NCI-H2081 (cell line): Measurements from ENCODE around the gene ANKRD11.
"Not testable (repeated sequence)": the region's sequence is repeated elsewhere in the genome, so short reads cannot be mapped to it uniquely, and the experiment has no call there.

Source experiments
- DNase-seq, 2 experiments: peaks; one replicate each; lab custom pipeline; 2025; lab: John Stamatoyannopoulos, UW

Gene ANKRD11

DNA sequence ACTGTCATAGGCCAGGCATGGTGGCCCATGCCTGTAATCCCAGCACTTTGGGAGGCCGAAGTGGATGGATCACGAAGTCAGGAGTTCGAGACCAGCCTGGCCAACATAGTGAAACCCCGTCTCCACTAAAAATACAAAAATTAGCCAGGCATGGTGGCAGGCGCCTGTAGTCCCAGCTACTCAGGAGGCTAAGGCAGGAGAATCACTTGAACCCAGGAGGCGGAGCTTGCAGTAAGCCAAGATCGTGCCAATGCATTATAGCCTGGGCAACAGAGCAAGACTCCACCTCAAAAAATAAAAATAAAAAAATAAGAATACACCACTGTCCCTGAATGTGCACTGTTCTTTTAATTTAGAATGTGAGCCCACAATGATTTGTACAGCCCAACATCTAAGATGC is 61.8 kb downstream of the ANKRD11 start:
- DNase-seq, result not testable (repeated sequence)

DNA sequence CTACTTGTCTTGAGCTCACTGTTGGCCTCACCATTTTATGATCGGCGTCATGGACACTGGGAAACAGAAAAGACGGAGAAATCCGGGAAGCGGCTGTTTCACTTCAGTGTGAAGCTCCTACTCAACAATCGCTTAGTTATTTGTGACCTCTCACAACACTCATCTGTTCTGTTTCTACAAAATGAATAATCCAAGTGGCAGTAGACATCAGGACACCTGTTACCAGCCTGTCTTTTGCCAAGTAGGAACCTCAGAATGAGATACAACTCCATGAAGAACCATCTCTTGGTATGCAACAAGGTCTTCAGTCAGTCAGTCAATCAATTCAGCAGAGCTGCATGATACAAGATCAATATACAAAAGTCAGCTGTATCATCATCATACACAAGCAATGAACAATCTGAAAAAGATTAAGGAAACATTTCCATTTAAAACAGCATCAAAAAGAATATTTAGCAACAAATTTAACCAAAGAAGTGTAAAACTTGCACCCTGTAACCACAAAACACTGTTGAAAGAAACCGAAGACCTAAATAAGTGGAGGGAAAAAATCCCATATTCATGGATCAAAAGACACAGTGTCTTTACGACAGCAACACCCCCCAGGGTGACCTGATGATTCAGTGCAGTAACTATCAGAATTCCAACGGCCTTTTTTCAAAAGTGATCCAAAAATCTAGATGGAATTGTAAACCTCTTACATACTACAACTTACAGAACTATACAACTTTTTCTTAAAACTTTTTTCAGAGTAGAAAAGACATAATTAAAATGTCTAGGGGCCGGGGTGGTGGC is 63.4 kb downstream of the ANKRD11 start:
- DNase-seq, result no peak

DNA sequence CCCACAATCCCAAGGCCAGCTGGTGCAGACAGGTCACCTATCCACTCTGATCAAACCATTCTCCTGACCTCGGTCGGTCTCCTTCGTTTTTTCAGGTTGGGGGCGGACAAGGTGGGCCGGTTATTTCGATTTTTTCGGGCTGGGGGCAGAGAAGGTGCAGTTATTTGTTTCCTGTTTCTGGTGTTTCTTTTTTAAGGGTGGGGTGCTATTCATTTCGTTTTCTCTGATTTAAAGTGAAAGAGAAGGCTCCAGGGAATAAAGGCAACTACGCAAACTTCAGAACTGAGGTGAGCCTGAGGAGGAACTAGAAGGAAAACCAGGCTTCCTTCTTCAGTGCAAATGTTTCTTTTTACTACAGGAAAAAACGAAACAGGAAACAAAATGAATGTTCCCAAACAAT is 64.8 kb downstream of the ANKRD11 start:
- DNase-seq, result no peak

DNA sequence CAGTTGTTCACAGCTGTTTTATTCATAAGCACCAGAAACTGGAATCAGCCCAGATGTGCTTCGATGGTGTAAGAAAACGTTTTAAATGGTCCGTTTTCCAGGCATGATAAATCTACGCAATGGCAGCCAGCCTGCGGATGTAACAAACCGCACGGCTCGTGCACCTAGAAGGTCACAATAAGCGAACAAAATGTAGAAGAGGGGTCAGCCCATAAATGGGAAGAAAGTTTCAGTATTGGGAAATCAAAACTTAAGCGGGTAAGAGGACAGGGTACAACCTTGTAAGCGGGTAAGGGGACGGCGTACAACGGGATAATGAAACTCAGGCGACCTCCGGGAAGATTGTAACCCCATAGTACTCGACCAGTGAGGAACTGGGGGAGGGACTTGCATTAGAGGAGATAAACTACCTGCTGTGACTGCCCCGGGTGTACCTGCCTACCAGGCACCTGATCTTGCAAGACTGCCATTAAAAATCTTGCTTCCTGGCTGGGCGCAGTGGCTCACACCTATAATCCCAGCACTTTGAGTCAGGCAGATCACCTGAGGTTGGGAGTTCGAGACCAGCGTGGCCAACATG is 66.6 kb downstream of the ANKRD11 start:
- DNase-seq, result no peak

DNA sequence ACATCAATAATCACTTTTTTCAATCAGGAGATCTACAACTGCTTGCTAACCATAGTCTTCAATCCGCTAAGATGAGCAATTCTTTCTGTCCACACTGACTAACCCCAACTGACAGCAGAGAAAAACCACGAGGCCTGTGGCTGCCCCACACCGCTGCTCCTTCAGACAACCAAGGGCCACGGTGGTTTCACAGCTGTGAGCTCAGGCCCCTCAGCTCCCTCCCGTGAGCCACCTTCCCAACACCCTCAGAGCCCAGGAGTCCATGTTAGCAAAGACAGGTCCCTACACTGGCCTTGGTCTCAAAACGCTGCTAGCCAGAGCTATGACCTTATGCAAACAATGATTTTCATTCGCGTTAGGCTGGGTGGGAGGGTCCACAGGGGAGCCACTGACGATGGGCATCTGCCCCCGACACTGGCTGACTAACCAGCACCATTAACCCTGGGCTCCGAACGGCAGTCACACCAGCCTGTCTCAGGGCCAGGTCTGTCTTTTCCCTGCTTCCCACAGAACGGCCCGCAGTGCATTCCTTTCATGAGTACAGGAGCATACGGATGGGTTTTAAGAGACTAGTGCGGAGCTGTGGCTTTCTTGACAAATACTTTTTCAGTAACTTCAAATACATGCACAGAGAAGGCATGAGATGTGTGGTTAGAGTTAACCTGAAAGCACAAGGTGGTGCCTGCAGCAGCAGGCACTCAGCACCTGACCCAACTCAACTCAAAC is 67.3 kb downstream of the ANKRD11 start:
- no peak for DNase-seq

DNA sequence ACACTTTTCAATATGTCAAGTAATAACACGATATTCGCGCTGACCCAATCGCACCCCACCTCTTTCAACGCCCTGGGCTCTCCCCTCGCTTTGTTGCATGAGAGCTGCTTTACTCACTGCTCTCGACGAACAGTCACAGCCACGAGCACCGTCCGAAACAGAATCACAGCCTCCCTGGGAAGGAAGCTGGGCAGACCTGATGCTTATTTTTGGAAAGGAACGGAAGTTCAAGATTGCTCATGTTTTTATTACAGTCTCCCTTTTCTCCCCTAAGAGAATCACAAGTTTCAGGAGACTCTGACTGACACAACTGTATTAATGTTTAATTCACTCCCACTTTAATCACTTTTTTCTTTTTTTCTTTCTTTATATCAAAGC is 67.8 kb downstream of the ANKRD11 start:
- no peak for DNase-seq

DNA sequence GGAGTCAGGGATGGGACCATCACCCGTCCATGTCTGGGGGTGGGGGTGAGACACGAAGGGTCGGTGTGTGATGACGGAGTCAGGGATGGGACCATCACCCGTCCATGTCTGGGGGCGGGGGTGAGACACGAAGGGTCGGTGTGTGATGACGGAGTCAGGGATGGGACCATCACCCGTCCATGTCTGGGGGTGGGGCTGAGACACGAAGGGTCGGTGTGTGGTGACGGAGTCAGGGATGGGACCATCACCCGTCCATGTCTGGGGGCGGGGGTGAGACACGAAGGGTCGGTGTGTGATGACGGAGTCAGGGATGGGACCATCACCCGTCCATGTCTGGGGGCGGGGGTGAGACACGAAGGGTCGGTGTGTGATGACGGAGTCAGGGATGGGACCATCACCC is 69.1 kb downstream of the ANKRD11 start:
- not testable (repeated sequence) for DNase-seq

DNA sequence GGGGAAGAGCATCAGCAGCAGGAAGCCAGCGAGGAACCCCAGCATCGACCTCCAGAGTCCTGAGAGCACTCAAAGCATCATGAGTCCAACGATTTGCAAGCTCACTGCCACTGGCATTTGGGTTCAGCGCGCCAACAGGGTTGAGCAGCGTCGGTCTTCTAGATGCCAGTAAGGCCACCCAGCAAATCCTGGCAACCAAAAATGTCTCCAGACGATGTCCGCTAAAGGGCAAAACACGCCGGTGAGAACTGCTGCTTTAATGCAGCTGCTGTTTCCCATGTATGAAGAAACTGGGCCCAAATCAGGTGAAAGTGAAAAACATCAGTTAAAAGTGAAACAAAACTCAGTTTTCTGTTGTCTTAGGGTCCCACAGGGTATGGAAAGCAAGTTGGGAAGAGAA is 70.2 kb downstream of the ANKRD11 start:
- no peak for DNase-seq

DNA sequence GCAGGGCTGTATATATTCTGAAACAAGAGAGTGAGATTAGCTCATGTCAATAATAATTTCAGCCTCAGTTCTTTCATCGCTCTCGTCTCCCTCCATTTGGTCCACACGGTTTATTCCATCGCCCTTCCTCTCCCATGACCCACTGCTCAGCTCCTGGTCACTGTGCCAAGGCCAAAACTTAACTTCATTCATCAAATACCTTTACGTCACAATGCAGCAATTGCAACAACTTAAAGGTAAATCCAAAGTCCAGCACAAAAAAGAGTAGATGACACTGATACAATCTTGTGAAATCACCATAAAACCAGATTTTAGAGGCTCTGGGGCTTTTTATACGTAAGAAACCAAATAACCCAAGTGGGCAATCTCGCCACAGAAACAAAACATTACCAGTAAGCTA is 72.0 kb downstream of the ANKRD11 start:
- no peak for DNase-seq

DNA sequence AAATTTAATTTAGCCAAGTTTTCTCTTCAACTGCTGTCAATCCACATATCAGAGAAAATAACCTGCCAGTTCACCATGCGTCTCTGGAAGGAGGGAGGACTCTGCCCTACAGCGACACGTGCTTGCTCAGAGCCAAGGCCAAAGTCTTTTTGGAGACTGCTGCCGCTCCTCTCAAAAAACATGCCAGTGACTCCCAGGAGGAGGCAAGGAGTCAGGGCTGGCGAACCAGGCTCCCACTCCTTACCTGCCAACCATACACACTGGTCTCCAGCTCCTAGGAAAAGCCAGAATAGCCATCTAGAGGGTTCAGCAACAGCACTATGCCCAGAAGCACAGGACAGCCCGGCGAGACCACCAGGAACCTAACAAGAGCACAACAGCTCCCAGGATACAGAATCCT is 73.0 kb downstream of the ANKRD11 start:
- no peak for DNase-seq

DNA sequence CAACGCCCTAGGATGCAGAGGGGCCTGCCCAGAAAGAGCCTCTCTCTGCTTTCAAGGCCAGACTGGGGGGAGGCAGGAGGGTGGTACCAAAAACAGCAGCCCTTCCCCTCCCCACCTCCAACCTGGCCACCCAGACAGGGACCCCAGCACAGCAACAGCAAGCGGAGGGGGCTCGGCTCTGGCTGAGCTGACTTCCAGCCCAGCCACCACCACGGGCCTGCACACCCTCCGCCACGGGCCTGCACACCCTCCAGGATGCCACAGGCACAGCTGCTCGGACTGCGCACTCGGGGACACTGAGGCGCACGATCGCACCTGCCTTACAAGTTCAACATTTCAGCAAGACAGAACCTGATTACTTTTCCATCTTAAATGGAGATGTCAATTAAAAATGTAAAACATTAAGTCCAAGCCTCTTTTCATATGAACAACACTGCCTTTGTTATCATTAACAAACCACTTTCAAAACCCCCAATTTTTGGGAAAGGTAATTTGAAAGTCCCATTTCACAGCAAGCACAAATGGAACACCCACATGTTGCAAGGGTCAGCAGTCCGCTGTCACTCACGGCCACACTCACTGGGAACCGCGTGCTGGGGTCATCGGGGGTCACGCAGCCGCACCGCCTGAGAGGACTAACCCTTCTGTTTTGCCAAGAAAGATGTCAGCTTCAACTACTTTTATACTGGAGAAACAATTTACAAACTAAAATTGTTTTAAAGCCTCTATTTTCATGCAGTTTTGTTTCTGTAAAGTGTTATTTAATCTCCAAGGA is 76.4 kb downstream of the ANKRD11 start:
- DNase-seq, result no peak

DNA sequence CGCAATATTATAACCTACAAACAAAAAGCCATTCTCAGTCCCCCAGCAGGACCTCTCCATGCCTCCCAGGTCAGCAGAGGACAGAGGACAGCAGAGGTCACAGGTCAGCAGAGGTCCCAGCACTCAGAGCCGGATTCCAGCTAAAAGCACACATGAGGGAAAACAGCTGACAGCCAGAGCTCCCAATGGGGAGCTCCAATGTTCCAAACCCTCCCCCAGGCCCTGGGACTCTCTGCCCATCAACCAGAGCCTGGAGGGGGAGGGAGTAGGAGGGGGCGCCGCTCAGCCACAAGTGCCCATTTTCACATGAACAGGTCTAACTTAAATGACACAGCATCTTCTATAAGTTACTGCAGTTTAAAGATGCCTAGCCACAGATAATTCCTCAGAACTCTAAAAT is 77.5 kb downstream of the ANKRD11 start:
- DNase-seq, result no peak

DNA sequence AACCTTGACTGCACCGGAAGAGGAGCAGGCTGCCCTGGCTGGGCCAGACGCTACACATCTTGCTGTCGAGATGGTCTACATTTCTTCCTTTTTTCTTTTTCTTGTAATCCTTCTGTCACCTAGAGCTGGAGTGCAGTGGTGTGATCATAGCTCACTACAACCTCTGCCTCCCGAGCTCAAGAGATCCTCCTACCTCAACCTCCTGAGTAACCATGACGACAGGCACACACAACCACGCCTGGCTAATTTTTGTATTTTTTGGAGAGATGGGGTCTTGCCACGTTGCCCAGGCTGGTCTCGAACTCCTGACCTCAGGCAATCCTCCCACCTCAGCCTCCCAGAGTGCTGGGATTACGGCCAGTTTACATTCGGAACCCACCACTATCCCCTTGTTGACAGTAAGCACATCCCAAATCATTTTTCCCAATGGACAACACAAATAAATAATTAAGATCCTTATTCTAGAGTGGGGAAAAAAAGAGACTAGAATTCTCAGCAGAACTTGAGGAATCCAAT is 79.0 kb downstream of the ANKRD11 start:
- DNase-seq, result no peak

DNA sequence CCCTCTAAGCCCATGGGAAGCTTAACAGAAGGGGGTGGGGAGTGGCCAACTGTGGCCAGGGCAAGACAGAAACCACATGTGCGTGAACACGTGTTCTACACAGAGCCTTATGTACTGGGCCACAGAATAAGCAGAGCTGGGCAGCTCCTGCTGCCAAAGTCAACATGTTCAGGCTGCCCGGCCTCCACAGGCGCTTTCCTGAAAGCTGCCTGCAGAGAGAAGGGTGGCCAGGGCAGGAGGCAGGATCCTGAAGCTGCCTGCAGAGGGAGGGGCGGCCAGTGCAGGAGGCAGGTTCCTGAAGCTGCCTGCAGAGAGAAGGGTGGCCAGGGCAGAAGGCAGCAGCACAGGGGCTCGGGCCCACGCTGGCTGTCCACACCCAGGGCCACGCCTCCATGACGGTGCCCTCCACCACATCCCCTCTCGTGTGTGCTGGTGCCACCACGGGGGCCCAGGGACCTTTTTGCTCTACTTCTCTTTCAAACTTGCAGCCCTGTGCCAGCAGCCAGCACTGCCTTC is 79.5 kb downstream of the ANKRD11 start:
- DNase-seq, result peak; percentile 70 to 87

DNA sequence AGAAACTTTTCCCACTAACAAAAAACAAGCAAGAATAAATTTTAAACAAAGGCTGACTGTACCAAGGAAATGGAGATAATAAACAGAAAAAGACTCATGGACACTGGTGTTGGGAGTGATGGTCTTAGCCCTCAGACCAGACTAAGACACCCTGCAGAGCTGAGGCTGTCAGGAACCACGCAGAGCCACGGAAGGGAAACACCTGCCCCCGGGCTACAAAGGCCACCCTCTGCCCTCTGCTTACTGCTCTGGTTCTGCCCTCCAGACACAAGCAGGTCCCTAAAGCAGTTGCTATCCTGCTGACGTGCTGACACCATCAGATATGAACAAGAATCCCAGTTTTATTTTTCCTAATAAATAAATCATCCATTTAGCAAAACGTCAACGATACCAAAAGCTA is 80.0 kb downstream of the ANKRD11 start:
- no peak for DNase-seq

DNA sequence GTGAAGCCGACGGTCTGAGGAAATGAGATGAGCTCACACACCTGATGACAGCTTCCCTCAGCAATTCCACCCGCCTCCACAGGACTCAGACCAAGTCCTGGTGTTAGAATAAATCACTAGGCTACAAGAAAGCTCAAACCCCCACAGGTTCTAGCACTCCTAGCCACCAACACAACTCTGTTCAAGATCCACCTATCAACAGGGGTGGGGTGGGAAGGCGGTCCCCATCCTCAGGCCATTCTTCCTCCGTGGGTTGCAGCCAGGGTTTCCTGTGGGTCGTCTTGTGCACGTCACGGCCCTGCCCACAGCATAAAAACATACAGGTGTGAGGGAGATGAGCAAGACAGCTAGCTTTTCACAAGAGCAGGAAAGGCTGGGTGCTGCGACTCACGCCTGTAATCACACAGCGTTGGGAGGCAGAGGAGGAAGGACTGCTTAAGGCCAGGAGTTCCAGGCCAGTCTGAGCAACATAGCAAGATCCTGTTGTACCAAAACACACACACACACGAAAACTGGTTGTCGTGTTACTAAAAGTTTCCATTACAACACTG is 81.1 kb downstream of the ANKRD11 start:
- DNase-seq, result no peak

DNA sequence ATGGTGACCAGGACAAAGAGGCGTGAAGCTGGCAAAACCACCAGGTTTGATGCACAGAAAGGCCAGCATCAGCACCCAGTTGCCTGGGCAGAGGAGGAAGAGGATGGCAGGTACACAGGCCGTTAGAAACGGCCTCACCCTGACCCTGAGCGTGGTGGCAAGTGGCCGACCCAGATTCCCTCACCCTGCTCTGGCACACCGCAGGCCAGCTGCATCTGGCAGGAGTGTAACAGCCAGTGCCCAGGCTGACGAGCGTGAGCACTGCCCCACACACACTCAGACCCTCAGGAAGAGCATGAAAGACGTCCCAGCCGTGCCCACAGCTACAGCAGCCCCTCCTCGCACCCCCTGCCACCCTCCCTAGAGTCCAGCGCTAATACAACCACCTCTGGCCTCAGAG is 82.0 kb downstream of the ANKRD11 start:
- no peak for DNase-seq

DNA sequence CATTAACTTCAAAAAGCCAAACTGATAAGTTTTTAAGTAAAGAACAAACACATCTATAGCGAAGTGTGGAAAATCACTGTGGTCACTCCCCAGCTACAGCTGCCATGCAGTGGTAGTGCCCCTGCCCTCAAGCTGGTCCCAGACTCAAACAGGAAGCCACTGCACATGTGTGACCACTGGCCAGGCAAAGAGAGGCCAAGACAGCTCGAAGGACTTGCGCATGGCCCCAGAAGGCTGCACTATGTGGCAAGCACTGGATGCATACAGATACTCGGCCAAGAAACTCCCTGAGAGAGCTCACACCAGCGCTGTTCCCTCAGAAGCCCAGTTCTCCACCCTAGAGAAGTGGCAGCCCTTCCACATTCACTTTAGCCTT is 82.4 kb downstream of the ANKRD11 start:
- DNase-seq, result no peak

DNA sequence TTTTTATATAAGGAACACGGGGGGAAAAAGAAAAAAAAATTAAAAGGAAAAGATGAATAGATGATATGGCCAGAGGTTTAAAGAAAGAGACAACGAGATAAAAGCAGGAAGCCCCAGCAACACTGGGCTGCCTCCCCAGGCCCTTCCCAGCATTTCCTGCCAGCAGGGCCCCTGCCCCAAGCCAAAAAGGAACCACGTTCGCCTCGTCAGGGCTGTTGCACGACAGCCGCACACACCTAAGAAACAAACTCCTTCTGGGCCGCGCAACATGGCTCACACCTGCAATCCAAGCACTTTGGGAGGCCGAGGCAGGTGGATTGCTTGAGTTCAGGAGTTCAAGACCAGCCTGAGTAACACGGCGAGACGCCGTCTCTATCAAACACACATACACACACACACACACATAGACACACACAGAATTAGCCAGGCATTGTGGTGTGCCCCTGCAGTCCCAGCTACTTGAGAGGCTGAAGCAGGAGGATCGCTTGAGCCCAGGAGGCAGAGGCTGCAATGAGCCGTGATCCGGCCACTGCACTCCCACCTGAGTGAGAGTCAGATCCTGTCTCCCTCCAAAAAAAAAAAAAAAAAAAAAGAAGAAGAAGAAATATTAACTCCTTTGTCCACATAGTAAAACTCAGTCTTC is 83.0 kb downstream of the ANKRD11 start:
- DNase-seq, result peak in 1 of 2 experiments; percentile 26

DNA sequence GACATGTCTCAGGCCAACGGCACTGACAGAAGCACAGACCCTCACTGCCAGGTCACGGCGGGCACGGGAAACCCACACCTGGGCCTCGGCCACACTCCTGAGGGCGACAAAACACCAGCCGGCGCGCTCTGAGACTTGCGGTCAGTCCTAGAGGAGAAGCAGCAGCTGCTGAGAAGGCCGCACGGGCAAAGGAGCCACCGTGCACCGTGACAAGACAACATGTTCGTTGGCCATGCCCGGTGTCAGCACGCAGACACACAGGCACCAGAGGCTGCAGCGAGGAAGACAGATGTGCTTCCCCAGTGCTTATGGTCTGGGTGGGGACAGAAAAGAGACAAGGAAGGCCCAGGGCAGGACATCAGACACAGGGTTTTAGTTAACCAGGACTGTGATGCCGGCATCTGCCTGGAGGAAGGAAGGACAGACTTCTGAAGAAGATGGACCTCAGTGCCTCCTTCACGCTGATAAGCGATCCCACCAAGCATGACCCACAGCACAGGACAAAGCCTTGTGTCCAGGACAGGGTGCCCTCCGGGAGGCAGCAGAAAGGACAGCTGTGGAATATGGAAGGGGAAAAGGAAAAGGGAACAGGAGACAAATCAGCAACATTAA is 84.0 kb downstream of the ANKRD11 start:
- DNase-seq, result no peak

DNA sequence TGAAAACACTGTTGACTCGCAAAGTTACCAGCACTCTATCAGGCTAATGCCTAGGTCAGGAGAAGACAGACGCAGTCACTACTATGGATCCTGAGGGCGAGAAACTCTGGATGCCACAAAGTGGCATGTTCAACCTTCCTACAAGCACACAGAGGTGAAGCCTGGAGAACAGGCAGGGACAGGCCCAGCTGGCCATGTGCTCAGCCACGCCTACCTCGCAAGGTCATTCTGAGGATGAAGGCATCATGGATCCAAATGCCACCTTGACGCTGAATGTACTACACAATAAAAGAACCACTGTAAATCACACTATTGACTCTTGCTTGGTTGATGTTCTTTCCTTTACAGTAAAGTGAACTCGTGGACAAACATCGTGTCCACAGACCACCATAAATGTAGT is 85.8 kb downstream of the ANKRD11 start:
- no peak for DNase-seq
